B cell (primary cell): ENCODE measurements around the gene ADAP1. TPM values are rescaled to one million over a fixed set of nuclear protein-coding genes. Genes with fewer than 3 reads are reported as not detected.

ENCODE experiments used
- ATAC-seq: fragments of 200-7000 bp; cut with Tn5 transposase; one replicate; pipeline ENCODE4 v1.10.0; 2021; ENCODE audit warnings: low read depth, mild to moderate bottlenecking, moderate number of reproducible peaks, moderate library complexity
- CTCF ChIA-PET: fragments of 350-600 bp; sonication (Branson Sonifier 250); formaldehyde crosslinking; loops from one replicate; lab custom pipeline; 2021; ENCODE audit warnings: antibody characterized with exemption, inconsistent platforms; lab: Charles Lee
- POLR2A ChIA-PET: fragments of 350-600 bp; sonication (Branson Sonifier 250); formaldehyde crosslinking; loops from one replicate; lab custom pipeline; 2021; ENCODE audit warnings: antibody characterized with exemption; lab: Charles Lee
- DNase-seq: peaks from one replicate; pipeline ENCODE4 v3.0.0; 2013
- H2AFZ ChIP-seq: 2 replicates; pipeline ENCODE4 v1.6.1; 2012; ENCODE audit warnings: mild to moderate bottlenecking, low read depth, low read length; ENCODE audit not compliant: insufficient read depth, poor library complexity, severe bottlenecking
- H3K27ac ChIP-seq, 2 donors: 1 replicate in 1 of 2; 2 replicates in 1 of 2; pipeline ENCODE4 v1.5.1; 2012 to 2013; ENCODE audit warnings: low read length in 2 of 2, mild to moderate bottlenecking in 2 of 2, moderate library complexity in 1 of 2
- H3K27me3 ChIP-seq, 4 experiments: fragments of 200-600 bp in 1 of 4; sonication (generic) in 1 of 4; replicated peaks in 1 of 4; 1 replicate in 2 of 4; 2 replicates in 2 of 4; pipeline versions ENCODE4 v1.6.1 to v1.7.0; 2013 to 2016; ENCODE audit warnings: low read length in 3 of 4, mild to moderate bottlenecking in 2 of 4, mixed read lengths in 1 of 4, moderate library complexity in 1 of 4; ENCODE audit not compliant: insufficient read depth in 4 of 4, control insufficient read depth in 3 of 4; ENCODE audit errors: control extremely low read depth in 1 of 4
- H3K36me3 ChIP-seq, 2 experiments: replicated peaks in 1 of 2; 1 replicate in 1 of 2; 2 replicates in 1 of 2; pipeline versions ENCODE4 v1.6.1 to v1.7.1; 2013; ENCODE audit warnings: low read length in 1 of 2; ENCODE audit not compliant: insufficient read depth in 2 of 2, control insufficient read depth in 1 of 2; ENCODE audit errors: control extremely low read depth in 1 of 2, extremely low read depth in 1 of 2
- H3K4me1 ChIP-seq, 2 donors: fragments of 200-600 bp in 1 of 2; sonication (generic) in 1 of 2; 1 replicate in 1 of 2; 2 replicates in 1 of 2; pipeline versions ENCODE4 v1.5.1 to v1.6.1; 2013 to 2017; ENCODE audit warnings: low read length in 2 of 2; ENCODE audit not compliant: control insufficient read depth in 2 of 2, insufficient read depth in 2 of 2
- H3K4me2 ChIP-seq: replicated peaks from 2 replicates; pipeline ENCODE3; 2012; ENCODE audit warnings: mild to moderate bottlenecking, low read depth, low read length; ENCODE audit not compliant: poor library complexity, severe bottlenecking
- H3K4me3 ChIP-seq, 5 experiments: fragments of 200-600 bp in 1 of 5; sonication (generic) in 1 of 5; 1 replicate in 3 of 5; 2 replicates in 2 of 5; pipeline versions ENCODE4 v1.5.1 to v1.7.0; 2011 to 2016; ENCODE audit warnings: low read length in 4 of 5, mild to moderate bottlenecking in 4 of 5, low read depth in 2 of 5, control low read depth in 1 of 5, moderate library complexity in 1 of 5; ENCODE audit not compliant: insufficient read depth in 1 of 5; ENCODE audit errors: control extremely low read depth in 1 of 5, extremely low read depth in 1 of 5
- H3K79me2 ChIP-seq: fragments of 200-600 bp; sonication (generic); one replicate; pipeline ENCODE4 v1.6.0; 2016; ENCODE audit warnings: low read length; ENCODE audit not compliant: control insufficient read depth, insufficient read depth
- H3K9ac ChIP-seq: fragments of 200-600 bp; sonication (generic); 2 replicates; pipeline ENCODE4 v1.6.1; 2017; ENCODE audit warnings: mild to moderate bottlenecking, low read length, moderate library complexity
- H3K9me3 ChIP-seq, 3 donors: one replicate each; pipeline versions ENCODE4 v1.6.1 to v1.7.1; 2013; ENCODE audit warnings: low read length in 2 of 3; ENCODE audit not compliant: control insufficient read depth in 2 of 3, insufficient read depth in 1 of 3; ENCODE audit errors: control extremely low read depth in 1 of 3
- H4K20me1 ChIP-seq: 2 replicates; pipeline ENCODE4 v1.6.0; 2012; ENCODE audit warnings: mild to moderate bottlenecking, low read length; ENCODE audit not compliant: insufficient read depth, control insufficient read depth, poor library complexity, severe bottlenecking
- H3K27ac Mint-ChIP-seq: one replicate; pipeline ENCODE4 v1.8.0; 2021; ENCODE audit warnings: mixed read lengths
- H3K27me3 Mint-ChIP-seq: one replicate; pipeline ENCODE4 v1.8.0; 2021; ENCODE audit warnings: mixed read lengths
- H3K4me1 Mint-ChIP-seq: one replicate; pipeline ENCODE4 v1.8.0; 2021; ENCODE audit warnings: mixed read lengths
- H3K4me3 Mint-ChIP-seq: one replicate; pipeline ENCODE4 v1.8.0; 2021; ENCODE audit warnings: mixed read lengths
- H3K9me3 Mint-ChIP-seq: one replicate; pipeline ENCODE4 v1.8.0; 2022; ENCODE audit warnings: mixed read lengths; ENCODE audit not compliant: insufficient read depth
- EZH2 ChIP-seq: IDR thresholded peaks from 2 replicates; pipeline ENCODE4 v1.6.1; 2012; ENCODE audit warnings: borderline replicate concordance, low read depth, mild to moderate bottlenecking, moderate library complexity, low read length; ENCODE audit not compliant: insufficient read depth, poor library complexity, severe bottlenecking
- WGBS: methylation state at CpG from one replicate; pipeline ENCODE4 v1.1.5; 2013; ENCODE audit warnings: missing lambda C conversion rate; ENCODE audit not compliant: insufficient coverage; 5-methylcytosine and 5-hydroxymethylcytosine counted together
- intact Hi-C: fragments of 100-400 bp; cut with micrococcal nuclease; formaldehyde crosslinking; loops from one replicate; pipeline ENCODE4 v1.10.0; 2022
- polyA plus RNA-seq: library from polyadenylated mRNA; depleted of rRNA; stranded (reverse); fragments of >200 nt; gene quantifications from 2 replicates; pipeline ENCODE4 v1.2.3, GENCODE V29; 2012
- total RNA-seq, 2 donors: library from RNA; stranded (reverse); fragments of 120-200 nt in 1 of 2; gene quantifications; 1 replicate in 1 of 2; 2 replicates in 1 of 2; pipeline versions ENCODE4 v1.2.3 to v1.2.4, GENCODE V29; 2013 to 2022
- TF ChIP-seq, protein P1 (sequence below): fragments of 200-600 bp; IDR thresholded peaks from one replicate; pipeline ENCODE4 v1.8.0; 2022; ENCODE audit warnings: antibody characterized with exemption, mild to moderate bottlenecking

ADAP1 gene
- total and polyA plus RNA-seq, 2 donors (not counting 1 experiment from before 2014, with no cell fraction given) = 10.8 to 12.9 TPM

DNA sequence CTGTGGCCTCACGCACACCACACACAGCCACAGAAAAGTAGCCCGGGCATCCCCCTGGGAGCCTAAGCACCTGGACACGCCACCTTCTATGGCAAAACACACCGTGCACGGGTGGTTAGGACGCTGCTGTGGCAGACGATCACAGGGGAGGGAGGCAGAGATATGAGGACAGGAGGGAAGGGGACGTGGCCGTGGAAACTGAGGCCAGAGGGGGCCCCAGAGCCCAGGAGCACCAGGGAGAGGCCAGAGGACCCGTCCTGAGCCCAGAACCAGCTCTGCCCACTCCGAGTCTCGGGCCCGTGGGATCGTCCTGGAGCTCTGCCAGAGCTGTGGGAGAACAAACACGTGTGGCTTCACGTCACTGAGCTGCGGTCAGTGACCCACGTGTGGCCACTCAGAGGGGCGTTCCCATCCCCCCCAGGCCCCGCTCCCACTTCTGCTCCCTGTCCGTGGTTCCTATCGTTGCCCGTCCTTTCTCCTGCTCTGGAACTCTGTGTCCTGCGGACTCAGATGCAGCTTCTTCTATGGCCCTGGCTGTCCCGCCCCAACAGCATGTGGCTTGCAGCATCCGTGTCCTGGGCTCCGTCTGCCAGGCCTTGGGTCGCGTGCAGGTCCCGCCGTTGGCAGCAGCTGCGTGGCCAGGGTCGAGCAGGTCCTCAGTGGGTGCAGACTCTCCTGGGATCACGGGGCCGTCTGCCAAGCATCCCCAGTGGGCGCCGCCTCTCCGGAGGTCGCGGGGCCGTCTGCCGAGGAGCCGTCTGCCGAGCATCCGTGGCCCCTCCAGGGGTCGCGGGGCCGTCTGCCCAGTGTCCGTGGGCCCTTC, 47.1 kb downstream of the ADAP1 start:
- Histone ChIP-seq H3K4me1 (peaks cover 16 to 20% of the 10 kb centered on the region in 2 donors), H3K9ac (no peak overlapping the region), H3K27ac (no peak overlapping the region), H3K4me3 (no peak overlapping the region), H3K36me3 (no peaks in the 10 kb centered on the region), H3K4me2 (no peak overlapping the region), H3K79me2 (no peaks in the 10 kb centered on the region), H2AFZ (no peak overlapping the region), H3K27me3 (no peaks in the 10 kb centered on the region), H3K9me3 (peaks cover 0 to 11% (median 0%) of the 10 kb centered on the region in 3 donors), H4K20me1 (no peaks in the 10 kb centered on the region)
- POLR2A ChIA-PET = interaction anchor here (0.7 to 1.7 kb wide), 3 partner anchors 23 to 179 kb away, joined by 3 to 4 read pairs (median 3); no protein-coding TSS in a partner anchor
- CTCF ChIA-PET = interaction anchor here (0.8 to 4.5 kb wide), 11 partner anchors 16 to 269 kb away, joined by 3 to 47 read pairs (median 5); partner anchors contain the start of gene COX19
- H3K4me1 Mint-ChIP-seq = peaks cover 15% of the 10 kb centered on the region
- peak overlapping the region; percentile 59 for H3K27ac Mint-ChIP-seq
- TF ChIP-seq EZH2 = no peak
- ATAC-seq (peak; percentile 16), DNase-seq (peak; percentile 66)
- H3K27me3 Mint-ChIP-seq = peaks cover 8% of the 10 kb centered on the region
- WGBS = 80% methylated on average over 49 of the region's 49 CpGs
- intact Hi-C loops = loop anchor here (5.0 kb wide), 2 partner anchors 180 to 235 kb away; partner anchors contain the start of gene GPER1
- H3K4me3 Mint-ChIP-seq = no peak overlapping the region
- no peaks in the 10 kb centered on the region for H3K9me3 Mint-ChIP-seq

GRCh38 chr7:906776-907157, 47.7 kb downstream of the ADAP1 start:
- peaks cover 0 to 11% (median 0%) of the 10 kb centered on the region in 3 donors for H3K9me3 ChIP-seq
- ChIA-PET CTCF (interaction anchor here (1.5 to 4.5 kb wide), 8 partner anchors 17 to 270 kb away, joined by 4 to 47 read pairs (median 6); partner anchors contain the start of gene COX19), POLR2A (interaction anchor here (1.0 kb wide), 1 partner anchor 179 kb away, joined by 3 read pairs; no protein-coding TSS in a partner anchor)
- intact Hi-C loops = loop anchor here (5.0 kb wide), 2 partner anchors 181 to 236 kb away; partner anchors contain the start of gene GPER1
- H3K27me3 ChIP-seq = no peaks in the 10 kb centered on the region
- peaks cover 16 to 20% of the 10 kb centered on the region in 2 donors for H3K4me1 ChIP-seq
- no peaks in the 10 kb centered on the region for H3K36me3 ChIP-seq
- H3K4me3 Mint-ChIP-seq = no peak overlapping the region
- no peak overlapping the region for H3K9ac ChIP-seq
- H3K27ac Mint-ChIP-seq = peak overlapping the region; percentile 59
- WGBS = 87% methylated on average over 8 of the region's 10 CpGs
- H3K4me1 Mint-ChIP-seq = peaks cover 15% of the 10 kb centered on the region
- no peak overlapping the region for H2AFZ ChIP-seq
- peak; percentile 2 for ATAC-seq
- H3K4me3 ChIP-seq = no peak overlapping the region
- H3K79me2 ChIP-seq = no peaks in the 10 kb centered on the region
- no peak overlapping the region for H3K27ac ChIP-seq
- DNase-seq = peak; percentile 66
- H3K9me3 Mint-ChIP-seq = no peaks in the 10 kb centered on the region
- H4K20me1 ChIP-seq = no peaks in the 10 kb centered on the region
- H3K4me2 ChIP-seq = no peak overlapping the region
- H3K27me3 Mint-ChIP-seq = peaks cover 9% of the 10 kb centered on the region
- TF ChIP-seq, protein P1, sequence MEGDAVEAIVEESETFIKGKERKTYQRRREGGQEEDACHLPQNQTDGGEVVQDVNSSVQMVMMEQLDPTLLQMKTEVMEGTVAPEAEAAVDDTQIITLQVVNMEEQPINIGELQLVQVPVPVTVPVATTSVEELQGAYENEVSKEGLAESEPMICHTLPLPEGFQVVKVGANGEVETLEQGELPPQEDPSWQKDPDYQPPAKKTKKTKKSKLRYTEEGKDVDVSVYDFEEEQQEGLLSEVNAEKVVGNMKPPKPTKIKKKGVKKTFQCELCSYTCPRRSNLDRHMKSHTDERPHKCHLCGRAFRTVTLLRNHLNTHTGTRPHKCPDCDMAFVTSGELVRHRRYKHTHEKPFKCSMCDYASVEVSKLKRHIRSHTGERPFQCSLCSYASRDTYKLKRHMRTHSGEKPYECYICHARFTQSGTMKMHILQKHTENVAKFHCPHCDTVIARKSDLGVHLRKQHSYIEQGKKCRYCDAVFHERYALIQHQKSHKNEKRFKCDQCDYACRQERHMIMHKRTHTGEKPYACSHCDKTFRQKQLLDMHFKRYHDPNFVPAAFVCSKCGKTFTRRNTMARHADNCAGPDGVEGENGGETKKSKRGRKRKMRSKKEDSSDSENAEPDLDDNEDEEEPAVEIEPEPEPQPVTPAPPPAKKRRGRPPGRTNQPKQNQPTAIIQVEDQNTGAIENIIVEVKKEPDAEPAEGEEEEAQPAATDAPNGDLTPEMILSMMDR = no peak
- TF ChIP-seq EZH2 = no peak
